A549 (cell line): ENCODE measurements around the gene TKFC. TPM values are rescaled to one million over a fixed set of nuclear protein-coding genes. Genes with fewer than 3 reads are reported as not detected.

Source experiments
- ATAC-seq, 2 experiments: fragments of 200-7000 bp in 1 of 2; fragments of >200 bp in 1 of 2; cut with Nextera tagmentation in 1 of 2; cut with Tn5 transposase in 1 of 2; 3 replicates each; pipeline versions ENCODE4 v1.8.0 to v1.9.1; 2018 to 2020; ENCODE audit warnings: mild to moderate bottlenecking in 1 of 2, moderate library complexity in 1 of 2
- CTCF ChIA-PET: fragments of 300-600 bp; sonication (Branson Sonifier 250); formaldehyde crosslinking; extraction: SDS; loops from one replicate; lab custom pipeline; 2021; ENCODE audit warnings: antibody characterized with exemption, inconsistent platforms; lab: Yijun Ruan, JAX
- POLR2A ChIA-PET: fragments of 350-600 bp; formaldehyde crosslinking; extraction: SDS; loops from one replicate; lab custom pipeline; 2021; ENCODE audit warnings: antibody characterized with exemption, inconsistent platforms; lab: Yijun Ruan, JAX
- DNase-seq, 2 experiments: peaks; one replicate each; pipeline versions ENCODE4 v3.0.0 to v3.0.0-alpha.2; 2011 to 2016; ENCODE audit warnings: low read depth in 1 of 2, low spot score in 1 of 2
- FAIRE-seq: peaks from 2 replicates; lab custom pipeline; 2011; peaks lifted over from hg19 to GRCh38; lab: Jason Lieb, UNC
- H3K27ac ChIP-seq, 2 experiments: fragments of >200 bp; sonication (Bioruptor Twin); formaldehyde crosslinking; 3 replicates each; pipeline ENCODE4 v1.5.1; 2016 to 2017
- H3K4me1 ChIP-seq: fragments of >200 bp; sonication (Bioruptor Twin); formaldehyde crosslinking; 3 replicates; pipeline ENCODE4 v1.6.1; 2016
- H3K4me2 ChIP-seq: fragments of >200 bp; sonication (Bioruptor Twin); formaldehyde crosslinking; 3 replicates; pipeline ENCODE4 v1.6.1; 2016
- H3K4me3 ChIP-seq: fragments of >200 bp; sonication (Bioruptor Twin); formaldehyde crosslinking; 3 replicates; pipeline ENCODE4 v1.5.1; 2016
- H3K9me3 ChIP-seq: fragments of >200 bp; sonication (Bioruptor Twin); formaldehyde crosslinking; 3 replicates; pipeline ENCODE4 v1.6.1; 2016
- BHLHE40 ChIP-seq: IDR thresholded peaks from 2 replicates; pipeline ENCODE4 v1.6.1; 2012; ENCODE audit warnings: low read depth, low read length, inconsistent platforms
- CBX2 ChIP-seq: fragments of 200-600 bp; sonication (generic); IDR thresholded peaks from 2 replicates; pipeline ENCODE4 v1.6.1; 2016; ENCODE audit warnings: low read depth, mild to moderate bottlenecking, borderline replicate concordance
- CBX8 ChIP-seq: fragments of 200-600 bp; sonication (generic); IDR thresholded peaks from 2 replicates; pipeline ENCODE4 v1.6.1; 2016
- CEBPB ChIP-seq, 2 experiments: fragments of >200 bp in 1 of 2; sonication (Bioruptor Twin) in 1 of 2; formaldehyde crosslinking in 1 of 2; IDR thresholded peaks; 2 replicates each; pipeline ENCODE4 v1.6.1; 2012 to 2016
- CHD2 ChIP-seq: fragments of 150-350 bp; IDR thresholded peaks from 2 replicates; pipeline ENCODE4 v1.6.1; 2014; ENCODE audit warnings: low read length; ENCODE audit not compliant: partially characterized antibody
- CHD4 ChIP-seq: fragments of 200-600 bp; sonication (generic); IDR thresholded peaks from 2 replicates; pipeline ENCODE4 v1.6.1; 2016; ENCODE audit warnings: antibody characterized with exemption, mild to moderate bottlenecking, borderline replicate concordance
- EP300 ChIP-seq, 2 experiments: fragments of >200 bp; sonication (Bioruptor Twin); formaldehyde crosslinking; IDR thresholded peaks; 2 replicates in 1 of 2; 3 replicates in 1 of 2; pipeline ENCODE4 v1.6.1; 2016 to 2017
- FOSL2 ChIP-seq, 2 experiments: fragments of 450-650 bp in 1 of 2; fragments of >200 bp in 1 of 2; sonication (Bioruptor Twin) in 1 of 2; formaldehyde crosslinking; IDR thresholded peaks; 2 replicates each; pipeline versions ENCODE4 v1.5.0 to v1.6.1; 2016 to 2020; ENCODE audit warnings: mild to moderate bottlenecking in 1 of 2, moderate library complexity in 1 of 2
- GATA3 ChIP-seq: IDR thresholded peaks from 2 replicates; pipeline ENCODE4 v1.6.1; 2012; ENCODE audit warnings: borderline replicate concordance
- HDAC2 ChIP-seq: fragments of 200-600 bp; sonication (generic); IDR thresholded peaks from 2 replicates; pipeline ENCODE4 v1.6.1; 2016
- HOXA7 ChIP-seq: fragments of 250-450 bp; sonication (Bioruptor Pico); IDR thresholded peaks from 2 replicates; pipeline ENCODE4 v1.5.0; 2020; ENCODE audit warnings: mild to moderate bottlenecking, moderate library complexity
- HOXB13 ChIP-seq: fragments of 250-450 bp; sonication (Bioruptor Pico); IDR thresholded peaks from 2 replicates; pipeline ENCODE4 v1.5.0; 2020; ENCODE audit warnings: low read depth, mild to moderate bottlenecking, moderate library complexity
- JUN ChIP-seq, 2 experiments: fragments of >200 bp; sonication (Bioruptor Twin); formaldehyde crosslinking; IDR thresholded peaks; 2 replicates in 1 of 2; 3 replicates in 1 of 2; pipeline ENCODE4 v1.6.1; 2016 to 2017
- JUNB ChIP-seq: fragments of >200 bp; sonication (Bioruptor Twin); formaldehyde crosslinking; IDR thresholded peaks from 2 replicates; pipeline ENCODE4 v1.6.1; 2016
- MYC ChIP-seq: IDR thresholded peaks from 2 replicates; pipeline ENCODE4 v1.6.1; 2012; ENCODE audit warnings: mild to moderate bottlenecking, inconsistent platforms, low read length, improper control_type of control experiment, borderline replicate concordance
- NFE2L2 ChIP-seq: fragments of 150-350 bp; conservative IDR thresholded peaks from 2 replicates; pipeline ENCODE4 v1.6.1; 2014; ENCODE audit warnings: low read length
- NPAS2 ChIP-seq: fragments of 250-450 bp; sonication (Bioruptor Pico); IDR thresholded peaks from 2 replicates; pipeline ENCODE4 v1.8.0; 2022; ENCODE audit warnings: mild to moderate bottlenecking, moderate library complexity, borderline replicate concordance
- NR3C1 ChIP-seq: fragments of >200 bp; sonication (Bioruptor Twin); formaldehyde crosslinking; IDR thresholded peaks from 3 replicates; pipeline ENCODE4 v1.6.1; 2017
- PHF8 ChIP-seq: fragments of 200-600 bp; sonication (generic); IDR thresholded peaks from 2 replicates; pipeline ENCODE4 v1.6.1; 2016; ENCODE audit warnings: low read depth, mild to moderate bottlenecking, antibody characterized with exemption, moderate library complexity, borderline replicate concordance
- POLR2A ChIP-seq: IDR thresholded peaks from 2 replicates; pipeline ENCODE4 v1.6.1; 2012; ENCODE audit warnings: mild to moderate bottlenecking, low read length
- POLR2AphosphoS2 ChIP-seq: conservative IDR thresholded peaks from 2 replicates; pipeline ENCODE4 v1.6.1; 2012; ENCODE audit warnings: low read length, improper control_type of control experiment, inconsistent platforms
- RCOR1 ChIP-seq: fragments of 150-350 bp; IDR thresholded peaks from 2 replicates; pipeline ENCODE4 v1.6.1; 2014; ENCODE audit warnings: antibody characterized with exemption, low read length, low read depth
- RFX5 ChIP-seq: fragments of 450-650 bp; IDR thresholded peaks from 2 replicates; pipeline ENCODE4 v1.7.1; 2014; ENCODE audit warnings: antibody characterized with exemption, mild to moderate bottlenecking, moderate library complexity
- TFCP2L1 ChIP-seq: fragments of 250-450 bp; sonication (Bioruptor Pico); IDR thresholded peaks from 2 replicates; pipeline ENCODE4 v1.5.0; 2021; ENCODE audit warnings: mild to moderate bottlenecking
- TP53 ChIP-seq: fragments of 250-450 bp; sonication (Bioruptor Pico); IDR thresholded peaks from 2 replicates; pipeline ENCODE4 v1.5.0; 2021; ENCODE audit warnings: mild to moderate bottlenecking, moderate library complexity
- ZFP36 ChIP-seq: fragments of 450-650 bp; IDR thresholded peaks from 2 replicates; pipeline ENCODE4 v1.6.1; 2014; ENCODE audit warnings: borderline replicate concordance; ENCODE audit not compliant: partially characterized antibody
- ZSCAN20 ChIP-seq: fragments of 250-450 bp; sonication (Bioruptor Pico); IDR thresholded peaks from 2 replicates; pipeline ENCODE4 v1.8.0; 2022; ENCODE audit warnings: mild to moderate bottlenecking, moderate library complexity
- WGBS: methylation state at CpG from one replicate; pipeline ENCODE4 v1.1.6; 2017; ENCODE audit errors: missing lambda C conversion rate; 5-methylcytosine and 5-hydroxymethylcytosine counted together
- polyA plus RNA-seq, 4 experiments: library from polyadenylated mRNA; depleted of rRNA in 3 of 4; stranded (reverse); fragments of >200 nt; fragmentation: RNase III in 1 of 4; extraction: RNeasy Plus Mini Kit Qiagen cat#74134 plus additional on column Dnase treatment in 1 of 4; gene quantifications; 2 replicates in 3 of 4; 3 replicates in 1 of 4; pipeline ENCODE4 v1.2.3, GENCODE V29; 2011 to 2017
- TF ChIP-seq, protein P1 (sequence below): fragments of >200 bp; sonication (Bioruptor Twin); formaldehyde crosslinking; IDR thresholded peaks from 3 replicates; pipeline ENCODE4 v1.5.1; 2016
- TF ChIP-seq, protein P2 (sequence below): fragments of 250-450 bp; sonication (Bioruptor Pico); IDR thresholded peaks from 2 replicates; pipeline ENCODE4 v1.5.0; 2021; ENCODE audit warnings: mild to moderate bottlenecking, moderate library complexity, borderline replicate concordance
- TF ChIP-seq, protein P3 (sequence below): fragments of 200-600 bp; sonication (generic); IDR thresholded peaks from 2 replicates; pipeline ENCODE4 v1.6.1; 2016; ENCODE audit warnings: antibody characterized with exemption, mild to moderate bottlenecking, moderate library complexity
- TF ChIP-seq, protein P4 (sequence below): fragments of 250-450 bp; sonication (Bioruptor Pico); IDR thresholded peaks from 2 replicates; pipeline ENCODE4 v1.5.0; 2020; ENCODE audit warnings: low read depth, mild to moderate bottlenecking, moderate library complexity
- TF ChIP-seq, protein P5 (sequence below): IDR thresholded peaks from 2 replicates; pipeline ENCODE4 v1.6.1; 2012

TKFC gene
- polyA plus RNA-seq, 2 of the 4 experiments (the other 2 are of a cell fraction), result 46.5 to 48.7 TPM

DNA sequence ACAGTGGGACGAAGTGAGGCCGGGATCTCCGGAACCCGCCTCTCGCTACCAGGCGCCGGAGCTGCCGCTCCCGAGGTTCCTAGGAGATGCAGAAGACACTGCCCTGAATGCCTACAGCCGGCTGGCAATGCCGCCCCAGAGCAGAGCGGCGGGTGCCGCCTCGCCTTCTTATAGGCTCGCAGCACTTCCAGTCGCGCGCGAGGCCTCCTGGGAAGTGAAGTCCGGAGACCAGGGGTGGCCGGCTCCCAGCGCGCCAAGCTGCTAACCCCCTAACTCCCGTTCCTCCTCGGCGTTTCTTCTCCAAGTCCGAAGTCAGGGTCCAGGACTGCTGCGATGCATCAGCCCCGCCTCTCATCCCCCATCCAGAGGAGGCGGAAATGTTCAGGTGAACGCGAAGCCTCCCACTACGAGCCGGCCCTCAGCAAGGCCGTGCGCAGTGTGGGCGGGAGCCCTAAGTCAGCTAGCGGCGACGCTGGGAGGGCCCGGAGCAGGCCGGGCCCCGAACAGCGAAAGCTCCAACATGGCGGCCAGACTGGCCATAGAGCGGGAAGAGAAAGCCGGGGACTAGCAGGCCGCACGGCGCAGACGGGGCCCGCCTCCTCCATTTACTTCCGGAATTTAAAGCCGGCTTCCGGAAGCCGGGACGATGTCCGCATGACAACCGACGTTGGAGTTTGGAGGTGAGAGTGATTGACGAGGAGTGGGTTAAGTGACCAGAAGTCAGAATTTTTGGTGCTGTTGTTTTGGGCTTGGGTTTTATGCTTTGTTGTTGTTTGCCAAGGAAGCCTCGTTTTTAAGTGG, 28.9 kb downstream of the TKFC start, which contains the start of the genes CYB561A3 and TMEM138:
CYB561A3 (minus strand) TSS at position 142 of the 801 bp plus-strand sequence. CDS start 5,169 bp downstream, outside the sequence.
TMEM138 (plus strand) TSS at position 634 of the 801 bp plus-strand sequence. CDS start 2,017 bp downstream, outside the sequence.
- ATAC-seq, result peak; percentile 98
- ChIA-PET CTCF (interaction anchor here (1.0 to 33.1 kb wide), 8 partner anchors 9 to 107 kb away, joined by 3 to 521 read pairs (median 10); partner anchors contain the start of genes CPSF7, DDB1, SDHAF2 and TKFC), POLR2A (interaction anchor here (0.6 to 5.2 kb wide), 23 partner anchors 8 to 1212 kb away, joined by 3 to 67 read pairs (median 8); partner anchors contain the start of genes CPSF7, DDB1, EEF1G and SDHAF2)
- FAIRE-seq, result no peak
- Histone ChIP-seq H3K4me2 (peak within 1 kb of the TSS; percentile 83), H3K27ac (peak within 1 kb of the TSS; percentile 96 to 97), H3K9me3 (no peaks in the 10 kb centered on the region), H3K4me1 (peaks cover 15% of the 10 kb centered on the region; the same call in 2 of the 3 replicates), H3K4me3 (peak within 1 kb of the TSS; percentile 82)
- DNase-seq, result peak; percentile 95 to 96
- 1% methylated on average over 44 of the region's 63 CpGs for WGBS
- TF ChIP-seq GATA3, result no peak
- TF ChIP-seq NFE2L2, result no peak
- TF ChIP-seq HDAC2, result 0 out of 2 replicates have a peak, but pooled peaks have one; percentile 4
- TF ChIP-seq, protein P1, sequence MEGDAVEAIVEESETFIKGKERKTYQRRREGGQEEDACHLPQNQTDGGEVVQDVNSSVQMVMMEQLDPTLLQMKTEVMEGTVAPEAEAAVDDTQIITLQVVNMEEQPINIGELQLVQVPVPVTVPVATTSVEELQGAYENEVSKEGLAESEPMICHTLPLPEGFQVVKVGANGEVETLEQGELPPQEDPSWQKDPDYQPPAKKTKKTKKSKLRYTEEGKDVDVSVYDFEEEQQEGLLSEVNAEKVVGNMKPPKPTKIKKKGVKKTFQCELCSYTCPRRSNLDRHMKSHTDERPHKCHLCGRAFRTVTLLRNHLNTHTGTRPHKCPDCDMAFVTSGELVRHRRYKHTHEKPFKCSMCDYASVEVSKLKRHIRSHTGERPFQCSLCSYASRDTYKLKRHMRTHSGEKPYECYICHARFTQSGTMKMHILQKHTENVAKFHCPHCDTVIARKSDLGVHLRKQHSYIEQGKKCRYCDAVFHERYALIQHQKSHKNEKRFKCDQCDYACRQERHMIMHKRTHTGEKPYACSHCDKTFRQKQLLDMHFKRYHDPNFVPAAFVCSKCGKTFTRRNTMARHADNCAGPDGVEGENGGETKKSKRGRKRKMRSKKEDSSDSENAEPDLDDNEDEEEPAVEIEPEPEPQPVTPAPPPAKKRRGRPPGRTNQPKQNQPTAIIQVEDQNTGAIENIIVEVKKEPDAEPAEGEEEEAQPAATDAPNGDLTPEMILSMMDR, result no peak
- no peak for TF ChIP-seq NR3C1
- no peak for TF ChIP-seq HOXA7 (CRISPR knock-in tag)
- TF ChIP-seq JUNB, result no peak
- TF ChIP-seq TFCP2L1 (CRISPR knock-in tag), result no peak
- TF ChIP-seq RCOR1, result no peak
- TF ChIP-seq EP300 (IDR thresholded peaks at IDR 0.05), result no peak
- TF ChIP-seq MYC, result peak; percentile 18; the same call in 1 of the 2 replicates
- TF ChIP-seq, protein P2, sequence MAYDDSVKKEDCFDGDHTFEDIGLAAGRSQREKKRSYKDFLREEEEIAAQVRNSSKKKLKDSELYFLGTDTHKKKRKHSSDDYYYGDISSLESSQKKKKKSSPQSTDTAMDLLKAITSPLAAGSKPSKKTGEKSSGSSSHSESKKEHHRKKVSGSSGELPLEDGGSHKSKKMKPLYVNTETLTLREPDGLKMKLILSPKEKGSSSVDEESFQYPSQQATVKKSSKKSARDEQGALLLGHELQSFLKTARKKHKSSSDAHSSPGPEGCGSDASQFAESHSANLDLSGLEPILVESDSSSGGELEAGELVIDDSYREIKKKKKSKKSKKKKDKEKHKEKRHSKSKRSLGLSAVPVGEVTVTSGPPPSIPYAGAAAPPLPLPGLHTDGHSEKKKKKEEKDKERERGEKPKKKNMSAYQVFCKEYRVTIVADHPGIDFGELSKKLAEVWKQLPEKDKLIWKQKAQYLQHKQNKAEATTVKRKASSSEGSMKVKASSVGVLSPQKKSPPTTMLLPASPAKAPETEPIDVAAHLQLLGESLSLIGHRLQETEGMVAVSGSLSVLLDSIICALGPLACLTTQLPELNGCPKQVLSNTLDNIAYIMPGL (CRISPR knock-in tag), result no peak
- TF ChIP-seq, protein P3, sequence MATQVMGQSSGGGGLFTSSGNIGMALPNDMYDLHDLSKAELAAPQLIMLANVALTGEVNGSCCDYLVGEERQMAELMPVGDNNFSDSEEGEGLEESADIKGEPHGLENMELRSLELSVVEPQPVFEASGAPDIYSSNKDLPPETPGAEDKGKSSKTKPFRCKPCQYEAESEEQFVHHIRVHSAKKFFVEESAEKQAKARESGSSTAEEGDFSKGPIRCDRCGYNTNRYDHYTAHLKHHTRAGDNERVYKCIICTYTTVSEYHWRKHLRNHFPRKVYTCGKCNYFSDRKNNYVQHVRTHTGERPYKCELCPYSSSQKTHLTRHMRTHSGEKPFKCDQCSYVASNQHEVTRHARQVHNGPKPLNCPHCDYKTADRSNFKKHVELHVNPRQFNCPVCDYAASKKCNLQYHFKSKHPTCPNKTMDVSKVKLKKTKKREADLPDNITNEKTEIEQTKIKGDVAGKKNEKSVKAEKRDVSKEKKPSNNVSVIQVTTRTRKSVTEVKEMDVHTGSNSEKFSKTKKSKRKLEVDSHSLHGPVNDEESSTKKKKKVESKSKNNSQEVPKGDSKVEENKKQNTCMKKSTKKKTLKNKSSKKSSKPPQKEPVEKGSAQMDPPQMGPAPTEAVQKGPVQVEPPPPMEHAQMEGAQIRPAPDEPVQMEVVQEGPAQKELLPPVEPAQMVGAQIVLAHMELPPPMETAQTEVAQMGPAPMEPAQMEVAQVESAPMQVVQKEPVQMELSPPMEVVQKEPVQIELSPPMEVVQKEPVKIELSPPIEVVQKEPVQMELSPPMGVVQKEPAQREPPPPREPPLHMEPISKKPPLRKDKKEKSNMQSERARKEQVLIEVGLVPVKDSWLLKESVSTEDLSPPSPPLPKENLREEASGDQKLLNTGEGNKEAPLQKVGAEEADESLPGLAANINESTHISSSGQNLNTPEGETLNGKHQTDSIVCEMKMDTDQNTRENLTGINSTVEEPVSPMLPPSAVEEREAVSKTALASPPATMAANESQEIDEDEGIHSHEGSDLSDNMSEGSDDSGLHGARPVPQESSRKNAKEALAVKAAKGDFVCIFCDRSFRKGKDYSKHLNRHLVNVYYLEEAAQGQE, result no peak
- TF ChIP-seq ZFP36, result no peak
- TF ChIP-seq, protein P4, sequence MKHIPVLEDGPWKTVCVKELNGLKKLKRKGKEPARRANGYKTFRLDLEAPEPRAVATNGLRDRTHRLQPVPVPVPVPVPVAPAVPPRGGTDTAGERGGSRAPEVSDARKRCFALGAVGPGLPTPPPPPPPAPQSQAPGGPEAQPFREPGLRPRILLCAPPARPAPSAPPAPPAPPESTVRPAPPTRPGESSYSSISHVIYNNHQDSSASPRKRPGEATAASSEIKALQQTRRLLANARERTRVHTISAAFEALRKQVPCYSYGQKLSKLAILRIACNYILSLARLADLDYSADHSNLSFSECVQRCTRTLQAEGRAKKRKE, result no peak
- no peak for TF ChIP-seq CHD4
- no peak for TF ChIP-seq CEBPB (IDR thresholded peaks at IDR 0.05)
- TF ChIP-seq FOSL2 (IDR thresholded peaks at IDR 0.05), result no peak
- TF ChIP-seq FOSL2 (CRISPR knock-in tag; IDR thresholded peaks at IDR 0.05), result no peak
- no peak for TF ChIP-seq CBX8
- TF ChIP-seq CHD2, result no peak
- TF ChIP-seq NPAS2, result no peak
- TF ChIP-seq POLR2A, result peak; percentile 94
- TF ChIP-seq HOXB13 (CRISPR knock-in tag), result no peak
- no peak for TF ChIP-seq POLR2AphosphoS2
- TF ChIP-seq TP53 (CRISPR knock-in tag), result peak; percentile 67; the same call in 1 of the 2 replicates
- TF ChIP-seq CBX2, result no peak
- no peak for TF ChIP-seq ZSCAN20 (CRISPR knock-in tag)
- TF ChIP-seq PHF8, result peak; percentile 96
- TF ChIP-seq, protein P5, sequence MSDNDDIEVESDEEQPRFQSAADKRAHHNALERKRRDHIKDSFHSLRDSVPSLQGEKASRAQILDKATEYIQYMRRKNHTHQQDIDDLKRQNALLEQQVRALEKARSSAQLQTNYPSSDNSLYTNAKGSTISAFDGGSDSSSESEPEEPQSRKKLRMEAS, result peak; percentile 90
- no peak; the same call in none of the 2 replicates for TF ChIP-seq RFX5
- peak; percentile 83 to 93 for TF ChIP-seq JUN (IDR thresholded peaks at IDR 0.05)
- TF ChIP-seq BHLHE40, result no peak
